HG02763 (cell line): Measurements from ENCODE around the gene APP.
"Not testable (repeated sequence)": the region's sequence is repeated elsewhere in the genome, so short reads cannot be mapped to it uniquely, and the experiment has no call there.

ENCODE experiments used
- ATAC-seq: cut with Tn5 transposase; IDR thresholded peaks from one replicate; pipeline ENCODE4 v1.9.1; 2021; ENCODE audit warnings: mild to moderate bottlenecking, moderate library complexity; ENCODE audit not compliant: unreplicated experiment

Gene APP

GRCh38 chr21:25955646-25956045 is 214.9 kb downstream of the APP start:
- ATAC-seq: no peak

- ATAC-seq: no peak
Measured at GRCh38 chr21:25953659-25954058, 216.9 kb downstream of the APP start.

GRCh38 chr21:25953196-25953595 is 217.4 kb downstream of the APP start:
- no peak for ATAC-seq

DNA sequence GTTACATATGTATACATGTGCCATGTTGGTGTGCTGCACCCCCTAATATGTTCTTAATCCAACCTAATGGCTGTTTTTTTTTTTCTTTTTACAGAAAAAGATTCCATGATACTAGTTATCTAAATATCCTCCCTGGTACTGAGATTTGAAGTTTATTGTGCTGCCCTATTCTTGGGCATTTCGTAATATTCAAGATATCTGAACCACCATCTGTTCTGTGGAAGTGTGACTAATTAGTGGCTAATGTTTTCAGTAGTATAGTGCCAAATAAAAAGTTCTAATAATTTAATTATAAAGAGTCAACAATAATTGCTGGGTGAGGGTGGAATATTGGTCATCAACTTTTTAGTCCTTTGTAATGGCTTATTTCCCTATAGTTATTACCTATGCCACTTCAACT is 218.3 kb downstream of the APP start:
- no peak for ATAC-seq

- ATAC-seq: no peak
Measured at GRCh38 chr21:25949701-25950100, 220.9 kb downstream of the APP start.

GRCh38 chr21:25944672-25945213 is 225.8 kb downstream of the APP start:
- no peak for ATAC-seq

- no peak for ATAC-seq
Measured at GRCh38 chr21:25944082-25944481, 226.5 kb downstream of the APP start.

- no peak for ATAC-seq
Measured at GRCh38 chr21:25942135-25942534, 228.4 kb downstream of the APP start.

DNA sequence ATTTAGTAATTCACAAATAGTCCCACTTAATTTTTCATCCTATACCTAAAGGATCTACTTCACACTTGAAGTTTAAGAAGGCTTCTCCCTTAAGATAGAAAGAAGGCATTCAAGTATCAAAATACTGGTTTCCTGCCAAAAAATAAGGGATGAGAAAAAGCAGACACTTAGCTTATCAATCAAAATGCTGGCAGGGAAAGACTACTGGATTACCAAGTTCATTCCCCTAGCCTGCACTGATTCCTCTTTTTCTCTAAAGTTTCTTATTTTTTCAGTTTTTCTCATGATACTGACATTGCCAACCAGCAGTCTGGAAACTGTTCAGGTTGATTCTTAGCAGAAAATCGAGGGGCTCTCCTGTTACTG is 231.2 kb downstream of the APP start:
- ATAC-seq: no peak

DNA sequence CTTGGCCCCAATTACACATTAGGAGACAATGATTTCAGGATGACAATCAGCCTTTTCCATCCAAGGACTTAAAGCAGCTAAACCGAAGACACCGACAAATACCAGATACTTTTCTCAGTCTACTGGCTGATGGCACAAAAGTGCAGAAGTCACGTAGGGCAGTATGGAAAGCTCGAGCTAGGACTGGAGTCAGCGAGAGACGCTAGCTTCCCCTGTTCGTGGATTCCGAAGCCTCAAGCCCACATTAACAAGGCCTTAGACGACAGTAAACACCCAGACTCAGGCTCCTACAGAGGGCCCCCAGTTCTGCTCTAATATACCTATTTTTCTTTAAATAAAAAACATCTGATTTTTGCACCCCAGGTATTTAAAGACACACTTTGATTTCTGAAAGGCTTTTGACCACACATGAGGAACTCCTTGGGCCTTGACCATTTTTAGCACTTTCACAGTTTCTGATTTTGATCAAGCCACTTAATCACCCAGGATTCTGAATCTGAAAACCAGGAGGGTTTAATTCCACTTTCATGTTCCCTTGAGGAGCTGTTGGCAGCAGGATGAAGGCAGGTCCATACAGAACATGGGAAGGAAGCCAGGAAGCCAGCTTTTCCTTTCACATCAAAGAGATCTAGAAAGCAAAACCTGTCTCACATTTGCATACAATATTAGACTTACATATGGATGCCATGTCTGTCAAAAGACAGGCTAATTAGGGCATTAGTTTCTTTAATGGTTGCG is 231.7 kb downstream of the APP start:
- ATAC-seq: no peak

GRCh38 chr21:25936776-25937175 is 233.8 kb downstream of the APP start:
- ATAC-seq: no peak

DNA sequence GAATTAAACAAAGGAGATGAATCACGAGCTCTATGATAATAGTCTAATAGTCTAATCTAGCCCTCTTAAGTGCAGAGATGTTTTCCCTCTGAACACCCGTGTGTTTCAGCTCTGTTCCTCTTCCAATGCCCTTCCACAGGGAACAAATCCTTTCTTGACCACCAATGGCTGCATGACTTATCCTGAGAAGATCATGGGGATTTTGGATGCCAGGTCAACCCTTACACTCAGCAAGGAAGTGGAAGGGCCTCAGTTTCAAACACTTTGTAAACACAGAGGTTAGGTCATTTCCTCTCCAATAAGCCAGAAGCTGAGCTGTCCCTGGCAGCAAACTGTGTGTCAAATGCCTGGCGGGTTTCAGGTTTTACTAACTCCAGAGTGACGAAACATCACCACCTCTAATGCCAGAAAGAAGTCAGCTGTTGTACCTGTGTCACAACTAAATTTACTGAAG is 235.8 kb downstream of the APP start:
- no peak for ATAC-seq

DNA sequence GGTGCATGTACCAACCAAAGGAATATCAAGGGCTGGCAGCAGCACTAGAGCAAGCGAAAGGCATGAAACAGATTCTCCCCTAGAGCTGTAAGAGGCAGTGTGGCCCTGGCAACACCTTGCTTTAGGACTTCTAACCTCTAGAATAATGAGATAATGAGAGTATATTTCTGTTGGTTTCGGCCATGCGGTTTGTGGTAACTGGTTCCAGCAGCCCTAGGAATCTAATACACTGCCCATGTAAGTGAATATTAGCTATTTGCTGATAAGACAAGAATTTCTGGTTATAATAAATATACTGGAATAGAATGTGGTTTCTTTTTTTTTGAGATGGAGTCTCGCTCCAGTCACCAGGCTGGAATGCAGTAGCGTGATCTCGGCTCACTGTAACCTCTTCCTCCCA is 236.4 kb downstream of the APP start:
- ATAC-seq: no peak

DNA sequence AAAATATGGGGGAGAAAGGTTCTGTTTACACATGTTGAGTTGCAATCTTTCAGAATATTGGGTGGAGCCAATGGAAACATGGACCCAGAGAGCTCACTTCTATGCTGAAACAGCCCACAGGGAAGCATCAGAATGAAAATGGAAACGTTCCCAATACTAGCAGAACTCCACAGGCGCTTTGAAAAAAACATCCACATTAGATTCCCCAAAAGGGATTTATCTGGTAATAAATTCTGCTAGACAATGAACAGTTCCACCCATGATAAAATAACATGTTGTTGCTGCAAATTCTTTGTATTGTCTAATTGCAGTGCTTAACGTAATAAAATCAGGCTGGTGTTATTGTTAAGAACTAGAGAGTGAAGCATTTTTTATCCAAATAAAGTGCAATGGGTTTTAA is 238.8 kb downstream of the APP start:
- ATAC-seq: no peak

DNA sequence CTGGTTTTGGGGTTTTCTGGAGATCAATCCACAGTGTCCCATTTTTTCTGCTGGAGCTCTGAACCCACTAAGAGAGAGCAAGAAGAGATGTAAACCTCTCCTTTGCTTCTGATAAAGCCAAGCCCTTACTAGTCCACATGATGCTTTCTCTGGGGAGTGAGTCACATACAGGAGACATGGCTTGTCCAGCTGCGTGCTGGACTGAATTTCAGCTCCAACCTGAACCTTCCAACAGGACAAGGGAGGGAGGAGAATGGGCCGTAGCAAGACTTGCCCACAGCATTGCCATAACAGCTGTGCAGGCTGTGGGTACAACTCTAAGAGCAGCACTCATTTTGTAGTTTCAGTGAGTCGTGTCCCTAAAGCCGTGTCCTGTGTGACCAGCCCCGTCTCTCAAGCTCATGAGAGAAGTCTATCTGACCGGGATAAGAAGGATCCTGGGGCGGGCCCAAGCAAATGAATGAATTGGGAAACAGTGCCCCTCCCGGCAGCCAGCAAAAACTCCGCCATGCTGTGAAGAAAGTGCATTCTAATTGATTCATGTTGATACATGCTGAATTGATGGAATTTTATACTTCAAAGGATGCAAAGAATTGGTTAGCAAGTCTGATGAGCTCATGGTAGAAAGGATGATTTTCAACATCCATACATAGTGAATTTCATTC is 240.6 kb downstream of the APP start:
- ATAC-seq: no peak

- ATAC-seq: no peak
Measured at GRCh38 chr21:25927195-25927880, 243.2 kb downstream of the APP start.

- ATAC-seq: no peak
Measured at GRCh38 chr21:25925936-25926335, 244.6 kb downstream of the APP start.

GRCh38 chr21:25925064-25925800 is 245.3 kb downstream of the APP start:
- no peak for ATAC-seq

- ATAC-seq: not testable (repeated sequence)
Measured at GRCh38 chr21:25918152-25918551, 252.4 kb downstream of the APP start.

- no peak for ATAC-seq
Measured at GRCh38 chr21:25916226-25916625, 254.3 kb downstream of the APP start.

GRCh38 chr21:25913479-25913878 is 257.1 kb downstream of the APP start:
- no peak for ATAC-seq
